Esophagus squamous epithelium (tissue), 5 donors: Measurements from ENCODE around the gene ATP5PB. TPM values are rescaled to one million over a fixed set of nuclear protein-coding genes. Genes with fewer than 3 reads are reported as not detected.

Experiments
- DNase-seq: peaks from one replicate; lab custom pipeline; 2025; lab: John Stamatoyannopoulos, UW
- H3K27ac ChIP-seq, 4 donors: fragments of 200-600 bp; sonication (generic); one replicate each; pipeline ENCODE4 v1.5.1; 2016 to 2019; ENCODE audit warnings: mild to moderate bottlenecking in 1 of 4
- H3K27me3 ChIP-seq, 4 donors: fragments of 200-600 bp; sonication (generic); 1 replicate in 3 of 4; 2 replicates in 1 of 4; pipeline versions ENCODE4 v1.5.1 to v1.6.0; 2017 to 2021; ENCODE audit warnings: antibody characterized with exemption in 1 of 4
- H3K36me3 ChIP-seq, 3 donors: fragments of 200-600 bp; sonication (generic); one replicate each; pipeline ENCODE4 v1.5.1; 2016 to 2019
- H3K4me1 ChIP-seq, 3 donors: fragments of 200-600 bp; sonication (generic); one replicate each; pipeline ENCODE4 v1.5.1; 2017 to 2019
- H3K4me3 ChIP-seq, 4 donors: fragments of 200-600 bp; sonication (generic); 1 replicate in 3 of 4; 2 replicates in 1 of 4; pipeline ENCODE4 v1.5.1; 2016 to 2019; ENCODE audit warnings: mild to moderate bottlenecking in 2 of 4, moderate library complexity in 1 of 4
- H3K9me3 ChIP-seq, 3 donors: fragments of 200-600 bp; sonication (generic); one replicate each; pipeline ENCODE4 v1.5.1; 2016 to 2019
- POLR2A ChIP-seq, 4 donors: fragments of 450-650 bp; IDR thresholded peaks; one replicate each; pipeline ENCODE4 v1.6.1; 2017; ENCODE audit warnings: antibody characterized with exemption in 4 of 4, mild to moderate bottlenecking in 4 of 4, moderate library complexity in 3 of 4
- WGBS, 2 donors: methylation state at CpG; one replicate each; pipeline ENCODE4 v1.1.5; 2018; 5-methylcytosine and 5-hydroxymethylcytosine counted together
- intact Hi-C: fragments of 100-400 bp; cut with DNase I; formaldehyde crosslinking; loops from one replicate; pipeline ENCODE4 v1.15.0; 2022
- total RNA-seq, 4 donors: library from RNA; depleted of rRNA; stranded (reverse); fragments of >200 nt; gene quantifications; one replicate each; pipeline ENCODE4 v1.1.0, GENCODE V29; 2016
- TF ChIP-seq, protein P1 (sequence below), 6 experiments: fragments of 450-650 bp in 4 of 6; fragments of 200-600 bp in 2 of 6; sonication (generic) in 2 of 6; IDR thresholded peaks; one replicate each; pipeline ENCODE4 v1.5.1; 2016 to 2019; ENCODE audit warnings: antibody characterized with exemption in 6 of 6, mild to moderate bottlenecking in 4 of 6, moderate library complexity in 4 of 6
- donor health status: DM: yes; HTN: yes; CAD: no.

Gene ATP5PB
- total RNA-seq, 4 donors from 2014 or later, result 201 to 318 (median 243) TPM

- H3K4me3 ChIP-seq, result no peak overlapping the region
- DNase-seq, result no peak
- 88 to 93% methylated on average over 3 of the region's 3 CpGs for WGBS, 2 donors
- intact Hi-C loops, result no loop called here
- H3K4me1 ChIP-seq, result peaks cover 0 to 28% (median 2%) of the 10 kb centered on the region in 3 donors
- peaks cover 0 to 56% (median 0%) of the 10 kb centered on the region in 3 donors for H3K36me3 ChIP-seq
- H3K27ac ChIP-seq, result peak overlapping the region; percentile 36 to 75 (median 57)
- TF ChIP-seq, protein P1, sequence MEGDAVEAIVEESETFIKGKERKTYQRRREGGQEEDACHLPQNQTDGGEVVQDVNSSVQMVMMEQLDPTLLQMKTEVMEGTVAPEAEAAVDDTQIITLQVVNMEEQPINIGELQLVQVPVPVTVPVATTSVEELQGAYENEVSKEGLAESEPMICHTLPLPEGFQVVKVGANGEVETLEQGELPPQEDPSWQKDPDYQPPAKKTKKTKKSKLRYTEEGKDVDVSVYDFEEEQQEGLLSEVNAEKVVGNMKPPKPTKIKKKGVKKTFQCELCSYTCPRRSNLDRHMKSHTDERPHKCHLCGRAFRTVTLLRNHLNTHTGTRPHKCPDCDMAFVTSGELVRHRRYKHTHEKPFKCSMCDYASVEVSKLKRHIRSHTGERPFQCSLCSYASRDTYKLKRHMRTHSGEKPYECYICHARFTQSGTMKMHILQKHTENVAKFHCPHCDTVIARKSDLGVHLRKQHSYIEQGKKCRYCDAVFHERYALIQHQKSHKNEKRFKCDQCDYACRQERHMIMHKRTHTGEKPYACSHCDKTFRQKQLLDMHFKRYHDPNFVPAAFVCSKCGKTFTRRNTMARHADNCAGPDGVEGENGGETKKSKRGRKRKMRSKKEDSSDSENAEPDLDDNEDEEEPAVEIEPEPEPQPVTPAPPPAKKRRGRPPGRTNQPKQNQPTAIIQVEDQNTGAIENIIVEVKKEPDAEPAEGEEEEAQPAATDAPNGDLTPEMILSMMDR (IDR thresholded peaks at IDR 0.05), result no peak
- no peak for TF ChIP-seq POLR2A (IDR thresholded peaks at IDR 0.05)
- H3K9me3 ChIP-seq, result no peaks in the 10 kb centered on the region
- no peaks in the 10 kb centered on the region for H3K27me3 ChIP-seq
Measured at GRCh38 chr1:111471538-111471937, 22.3 kb downstream of the ATP5PB start.

GRCh38 chr1:111474106-111474505 lies 24.8 kb downstream of the ATP5PB start:
- Histone ChIP-seq H3K36me3 (peaks cover 0 to 33% (median 0%) of the 10 kb centered on the region in 3 donors), H3K9me3 (no peaks in the 10 kb centered on the region), H3K4me1 (peaks cover 0 to 40% (median 5%) of the 10 kb centered on the region in 3 donors), H3K27me3 (no peaks in the 10 kb centered on the region), H3K4me3 (peak overlapping the region in 3 of 4 donors; percentile 11 to 51 (median 14)), H3K27ac (peak overlapping the region; percentile 5 to 79 (median 55))
- intact Hi-C loops, result no loop called here
- 52 to 59% methylated on average over 5 of the region's 5 CpGs for WGBS, 2 donors
- TF ChIP-seq POLR2A (IDR thresholded peaks at IDR 0.05), result no peak
- TF ChIP-seq, protein P1 (IDR thresholded peaks at IDR 0.05), result no peak
- DNase-seq, result no peak

DNA sequence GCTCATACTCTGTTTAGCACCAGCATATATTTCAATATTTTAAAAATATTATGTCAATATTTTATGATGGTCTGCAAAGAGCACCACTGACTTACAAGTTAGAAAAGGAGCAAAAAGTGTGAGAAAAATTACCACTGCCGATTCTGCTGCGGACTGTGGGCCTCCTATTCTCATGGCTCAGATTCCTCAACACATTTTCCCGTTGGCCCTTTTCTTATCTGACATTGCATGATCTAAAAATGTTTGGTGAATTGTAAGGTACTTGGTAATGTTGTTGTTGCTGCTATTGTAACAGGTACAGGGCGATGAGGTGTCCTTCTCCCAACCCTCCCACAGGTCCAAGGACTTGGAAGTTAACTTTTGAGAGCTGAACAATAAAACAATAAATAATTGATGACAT lies 25.3 kb downstream of the ATP5PB start:
- Histone ChIP-seq H3K36me3 (peaks cover 0 to 29% (median 0%) of the 10 kb centered on the region in 3 donors), H3K9me3 (no peaks in the 10 kb centered on the region), H3K4me1 (peaks cover 0 to 40% (median 5%) of the 10 kb centered on the region in 3 donors), H3K27ac (peak overlapping the region; percentile 5 to 79 (median 55)), H3K4me3 (peak overlapping the region in 3 of 4 donors; percentile 11 to 51 (median 14)), H3K27me3 (no peaks in the 10 kb centered on the region)
- WGBS, 2 donors, result 60 to 79% methylated on average over 4 of the region's 4 CpGs
- TF ChIP-seq, protein P1 (IDR thresholded peaks at IDR 0.05), result no peak
- TF ChIP-seq POLR2A (IDR thresholded peaks at IDR 0.05), result no peak
- no peak for DNase-seq
- intact Hi-C loops, result no loop called here

GRCh38 chr1:111475701-111476100 lies 26.4 kb downstream of the ATP5PB start:
- no peaks in the 10 kb centered on the region for H3K9me3 ChIP-seq
- intact Hi-C loops, result no loop called here
- H3K27ac ChIP-seq, result peak overlapping the region in 3 of 4 donors; percentile 24 to 50 (median 37)
- TF ChIP-seq, protein P1 (IDR thresholded peaks at IDR 0.05), result no peak
- no peak for TF ChIP-seq POLR2A (IDR thresholded peaks at IDR 0.05)
- WGBS, 2 donors, result 78 to 82% methylated on average over 4 to 5 of the region's 5 CpGs
- H3K27me3 ChIP-seq, result no peaks in the 10 kb centered on the region
- no peak for DNase-seq
- peak overlapping the region in 1 of 4 donors; percentile 51 for H3K4me3 ChIP-seq
- H3K4me1 ChIP-seq, result peaks cover 0 to 40% (median 5%) of the 10 kb centered on the region in 3 donors
- H3K36me3 ChIP-seq, result peaks cover 0 to 18% (median 0%) of the 10 kb centered on the region in 3 donors

GRCh38 chr1:111476214-111476613 lies 26.9 kb downstream of the ATP5PB start:
- TF ChIP-seq POLR2A (IDR thresholded peaks at IDR 0.05), result no peak
- TF ChIP-seq, protein P1 (IDR thresholded peaks at IDR 0.05), result no peak
- Histone ChIP-seq H3K9me3 (no peaks in the 10 kb centered on the region), H3K27me3 (no peaks in the 10 kb centered on the region), H3K4me3 (peak overlapping the region in 1 of 4 donors; percentile 51), H3K4me1 (peaks cover 0 to 38% (median 5%) of the 10 kb centered on the region in 3 donors), H3K36me3 (peaks cover 0 to 16% (median 0%) of the 10 kb centered on the region in 3 donors), H3K27ac (peak overlapping the region in 3 of 4 donors; percentile 24 to 50 (median 37))
- no peak for DNase-seq
- intact Hi-C loops, result no loop called here
